Gastrocnemius medialis (tissue), 4 donors: ENCODE data around the gene GPNMB. TPM values are rescaled to one million over a fixed set of nuclear protein-coding genes. Genes with fewer than 3 reads are reported as not detected.

ENCODE experiments used
- ATAC-seq, 2 donors: fragments of 150-250 bp; one replicate each; pipeline ENCODE4 v1.9.1; 2016
- DNase-seq, 2 donors: peaks; one replicate each; pipeline ENCODE4 v3.0.0-alpha.2; 2019
- H3K27ac ChIP-seq, 4 donors: fragments of 200-600 bp; sonication (generic); 1 replicate in 1 of 4; 2 replicates in 3 of 4; pipeline ENCODE4 v1.5.1; 2016 to 2018; ENCODE audit warnings: mild to moderate bottlenecking in 2 of 4, moderate library complexity in 1 of 4
- H3K27me3 ChIP-seq, 3 donors: fragments of 200-600 bp; sonication (generic) in 2 of 3; 1 replicate in 1 of 3; 2 replicates in 2 of 3; pipeline versions ENCODE4 v1.5.1 to v1.6.0; 2016 to 2019; ENCODE audit warnings: mild to moderate bottlenecking in 1 of 3, moderate library complexity in 1 of 3
- H3K36me3 ChIP-seq, 2 donors: fragments of 200-600 bp; sonication (generic) in 1 of 2; one replicate each; pipeline ENCODE4 v1.5.1; 2017 to 2018
- H3K4me1 ChIP-seq, 2 donors: fragments of 200-600 bp; sonication (generic) in 1 of 2; one replicate each; pipeline ENCODE4 v1.5.1; 2016 to 2017; ENCODE audit warnings: mild to moderate bottlenecking in 2 of 2
- H3K4me3 ChIP-seq, 4 donors: fragments of 200-600 bp; sonication (generic) in 3 of 4; 1 replicate in 1 of 4; 2 replicates in 3 of 4; pipeline ENCODE4 v1.5.1; 2016 to 2019; ENCODE audit warnings: mild to moderate bottlenecking in 2 of 4
- H3K9me3 ChIP-seq, 3 donors: fragments of 200-600 bp; sonication (generic) in 2 of 3; 1 replicate in 1 of 3; 2 replicates in 2 of 3; pipeline ENCODE4 v1.5.1; 2016 to 2019
- POLR2A ChIP-seq, 2 donors: fragments of 450-650 bp; IDR thresholded peaks; one replicate each; pipeline ENCODE4 v1.6.1; 2017; ENCODE audit warnings: antibody characterized with exemption in 2 of 2, mild to moderate bottlenecking in 2 of 2, moderate library complexity in 2 of 2
- in situ Hi-C, 4 donors: fragments of 200-750 bp; cut with MboI; loops; one replicate each; pipeline versions ENCODE4 v1.15.0 to v1.8.0; 2017; ENCODE audit warnings: low sequenced_read_pairs in 4 of 4
- intact Hi-C: fragments of 100-400 bp; cut with DNase I; formaldehyde crosslinking; loops from one replicate; pipeline ENCODE4 v1.15.1; 2023; ENCODE audit warnings: low total_unique reads
- total RNA-seq, 4 donors: library from RNA; depleted of rRNA; stranded (reverse); fragments of >200 nt; gene quantifications; one replicate each; pipeline versions ENCODE4 v1.1.0 to v1.2.3, GENCODE V29; 2016
- TF ChIP-seq, protein P1 (sequence below), 5 experiments: fragments of 450-650 bp in 3 of 5; fragments of 200-600 bp in 2 of 5; sonication (generic) in 2 of 5; IDR thresholded peaks in 4 of 5; conservative IDR thresholded peaks in 1 of 5; 1 replicate in 4 of 5; 2 replicates in 1 of 5; pipeline ENCODE4 v1.5.1; 2016 to 2019; ENCODE audit warnings: antibody characterized with exemption in 5 of 5, mild to moderate bottlenecking in 3 of 5, moderate library complexity in 3 of 5

The GPNMB gene
- total RNA-seq, 4 donors from 2014 or later = 14.7 to 32.1 (median 17.3) TPM

DNA sequence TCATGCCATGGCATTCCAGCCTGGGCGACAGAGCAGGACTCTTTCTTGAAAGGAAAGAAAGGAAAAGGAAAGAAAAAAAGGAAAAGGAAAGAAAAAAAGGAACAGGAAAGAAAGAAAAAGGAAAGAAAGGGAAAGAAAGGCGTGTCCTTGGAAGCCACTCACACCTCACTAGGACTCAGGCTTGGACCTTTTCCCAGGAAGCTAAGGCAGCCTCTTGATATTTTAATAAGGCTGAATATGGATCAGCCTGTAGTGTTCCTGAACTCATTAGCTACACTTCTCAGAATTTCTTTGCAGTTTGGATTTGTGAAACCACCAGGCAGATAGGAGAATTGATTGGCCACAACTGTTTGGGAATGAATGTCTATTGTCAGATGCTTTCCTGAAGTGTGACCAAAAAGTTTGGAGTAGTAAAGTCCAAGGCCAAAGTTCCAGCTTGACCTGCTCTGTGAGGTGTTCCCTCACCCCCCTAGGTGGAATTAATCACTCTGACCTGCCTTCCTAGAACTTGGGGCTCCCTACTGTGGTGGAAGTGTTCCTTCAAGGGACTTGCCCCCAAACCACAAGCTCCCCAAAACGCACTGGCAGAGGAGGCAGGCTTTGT lies 45.5 kb downstream of the GPNMB start:
- in situ Hi-C loops = no loop called here
- TF ChIP-seq, protein P1, sequence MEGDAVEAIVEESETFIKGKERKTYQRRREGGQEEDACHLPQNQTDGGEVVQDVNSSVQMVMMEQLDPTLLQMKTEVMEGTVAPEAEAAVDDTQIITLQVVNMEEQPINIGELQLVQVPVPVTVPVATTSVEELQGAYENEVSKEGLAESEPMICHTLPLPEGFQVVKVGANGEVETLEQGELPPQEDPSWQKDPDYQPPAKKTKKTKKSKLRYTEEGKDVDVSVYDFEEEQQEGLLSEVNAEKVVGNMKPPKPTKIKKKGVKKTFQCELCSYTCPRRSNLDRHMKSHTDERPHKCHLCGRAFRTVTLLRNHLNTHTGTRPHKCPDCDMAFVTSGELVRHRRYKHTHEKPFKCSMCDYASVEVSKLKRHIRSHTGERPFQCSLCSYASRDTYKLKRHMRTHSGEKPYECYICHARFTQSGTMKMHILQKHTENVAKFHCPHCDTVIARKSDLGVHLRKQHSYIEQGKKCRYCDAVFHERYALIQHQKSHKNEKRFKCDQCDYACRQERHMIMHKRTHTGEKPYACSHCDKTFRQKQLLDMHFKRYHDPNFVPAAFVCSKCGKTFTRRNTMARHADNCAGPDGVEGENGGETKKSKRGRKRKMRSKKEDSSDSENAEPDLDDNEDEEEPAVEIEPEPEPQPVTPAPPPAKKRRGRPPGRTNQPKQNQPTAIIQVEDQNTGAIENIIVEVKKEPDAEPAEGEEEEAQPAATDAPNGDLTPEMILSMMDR (IDR thresholded peaks at IDR 0.05 in 4 of 5, conservative IDR thresholded peaks at IDR 0.05 in 1 of 5) = no peak
- TF ChIP-seq POLR2A (IDR thresholded peaks at IDR 0.05) = no peak
- H3K36me3 ChIP-seq = no peaks in the 10 kb centered on the region

DNA sequence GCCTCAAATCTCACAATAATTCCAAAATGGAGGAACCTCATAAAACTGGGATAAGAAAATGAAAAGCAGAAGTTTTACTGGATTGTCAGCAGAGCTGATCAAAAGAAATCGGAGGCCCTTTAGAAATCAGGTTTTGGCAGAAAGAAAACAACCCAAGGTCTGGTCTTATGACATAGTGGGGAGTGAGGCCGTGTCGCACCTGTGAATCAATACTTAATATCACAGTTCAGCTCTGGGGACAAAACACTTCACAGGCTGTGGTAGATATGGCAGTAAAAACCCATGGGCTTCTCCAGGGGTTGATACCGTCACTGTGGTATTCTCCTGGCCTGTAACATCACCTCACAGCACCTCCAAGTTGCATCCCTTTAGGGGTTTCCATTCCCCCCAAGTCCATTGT lies 46.0 kb downstream of the GPNMB start:
- Histone ChIP-seq H3K4me1 (no peaks in the 10 kb centered on the region), H3K9me3 (no peaks in the 10 kb centered on the region), H3K36me3 (no peaks in the 10 kb centered on the region), H3K27ac (no peak overlapping the region), H3K27me3 (no peaks in the 10 kb centered on the region), H3K4me3 (no peak overlapping the region)
- ATAC-seq = no peak
- in situ Hi-C loops = no loop called here
- DNase-seq = no peak
- TF ChIP-seq, protein P1 (IDR thresholded peaks at IDR 0.05 in 4 of 5, conservative IDR thresholded peaks at IDR 0.05 in 1 of 5) = no peak
- no peak for TF ChIP-seq POLR2A (IDR thresholded peaks at IDR 0.05)
- intact Hi-C loops = no loop called here

More for the DNA sequence above, 45.5 kb downstream of the GPNMB start:
- no peak overlapping the region for H3K4me3 ChIP-seq
- intact Hi-C loops = no loop called here
- no peaks in the 10 kb centered on the region for H3K4me1 ChIP-seq
- ATAC-seq (no peak), DNase-seq (no peak)
- H3K27ac ChIP-seq = no peak overlapping the region
- H3K27me3 ChIP-seq = no peaks in the 10 kb centered on the region
- no peaks in the 10 kb centered on the region for H3K9me3 ChIP-seq

DNA sequence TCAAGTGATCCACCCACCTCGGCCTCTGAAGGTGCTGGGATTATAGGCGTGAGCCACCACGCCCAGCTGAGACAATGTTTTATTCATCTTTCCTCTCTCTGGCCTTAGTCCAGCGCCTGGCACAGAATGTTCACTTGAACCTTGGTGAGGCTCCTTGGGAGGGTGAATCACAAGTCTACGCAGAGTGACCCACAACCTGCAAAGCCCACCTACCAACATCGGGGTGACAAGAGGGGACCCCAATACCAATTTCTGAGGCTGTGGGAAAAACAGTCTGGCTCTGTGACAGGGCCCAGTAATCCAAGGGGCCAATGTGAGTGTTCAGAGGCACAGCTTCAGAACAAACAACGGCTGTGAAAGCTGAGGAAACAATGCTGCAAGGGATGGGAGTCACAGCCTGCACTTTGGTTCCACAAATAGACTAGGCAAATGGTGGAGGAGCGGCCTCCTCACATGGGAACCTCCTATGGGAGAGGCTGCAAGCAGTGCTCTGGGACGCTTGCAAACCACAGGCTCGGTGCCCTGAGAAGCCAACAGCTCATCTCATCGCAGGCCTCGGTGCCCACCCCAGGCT lies 47.0 kb downstream of the GPNMB start:
- no peaks in the 10 kb centered on the region for H3K9me3 ChIP-seq
- H3K27me3 ChIP-seq = no peaks in the 10 kb centered on the region
- in situ Hi-C loops (no loop called here), intact Hi-C loops (no loop called here)
- no peak overlapping the region for H3K27ac ChIP-seq
- ATAC-seq (no peak), DNase-seq (no peak)
- H3K36me3 ChIP-seq = no peaks in the 10 kb centered on the region
- peaks cover under 1 to 3% of the 10 kb centered on the region in 2 donors for H3K4me1 ChIP-seq
- TF ChIP-seq, protein P1 (IDR thresholded peaks at IDR 0.05 in 4 of 5, conservative IDR thresholded peaks at IDR 0.05 in 1 of 5) = no peak
- no peak for TF ChIP-seq POLR2A (IDR thresholded peaks at IDR 0.05)
- no peak overlapping the region for H3K4me3 ChIP-seq

DNA sequence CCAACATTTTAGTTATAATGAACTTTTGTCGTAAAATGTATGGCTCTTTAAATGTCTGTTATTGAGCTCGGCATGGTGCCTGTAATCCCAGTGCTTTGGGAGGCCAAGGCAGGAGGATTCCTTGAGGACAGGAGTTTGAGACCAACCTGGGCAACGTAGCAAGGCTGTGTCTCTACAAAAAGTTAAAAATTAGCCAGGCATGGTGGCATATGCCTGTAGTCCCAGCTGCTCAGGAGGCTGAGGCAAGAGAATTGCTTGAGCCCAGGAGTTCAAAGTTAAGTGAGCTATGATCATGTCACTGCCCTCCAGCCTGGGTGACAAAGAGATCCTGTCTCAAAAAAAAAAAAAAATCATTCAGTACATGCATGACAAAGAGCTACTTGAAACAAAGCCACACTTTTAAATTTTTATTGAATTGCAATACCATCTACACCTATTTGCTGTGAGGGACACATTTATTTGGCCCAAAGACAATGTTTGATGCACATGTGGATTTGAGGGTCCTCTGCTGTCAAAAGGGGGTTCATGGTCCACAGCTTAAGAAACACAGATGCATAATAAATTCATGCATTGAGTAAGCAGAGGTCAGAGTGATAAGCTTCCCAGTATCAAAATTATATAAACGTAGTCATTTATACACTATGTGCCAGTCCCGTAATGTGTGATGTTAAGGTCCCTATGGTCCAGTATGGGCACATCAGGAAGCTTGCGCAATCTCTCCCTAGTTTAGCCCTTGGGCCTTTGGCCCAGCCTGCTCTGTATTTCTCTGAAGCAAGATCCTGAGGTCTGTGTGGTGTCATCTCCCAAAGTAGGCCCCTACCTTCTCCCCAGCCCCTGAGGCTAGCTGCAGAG lies 48.2 kb downstream of the GPNMB start:
- H3K9me3 ChIP-seq = no peaks in the 10 kb centered on the region
- H3K27me3 ChIP-seq = no peaks in the 10 kb centered on the region
- peaks cover 3 to 7% of the 10 kb centered on the region in 2 donors for H3K4me1 ChIP-seq
- TF ChIP-seq POLR2A (IDR thresholded peaks at IDR 0.05) = no peak
- TF ChIP-seq, protein P1 (IDR thresholded peaks at IDR 0.05 in 4 of 5, conservative IDR thresholded peaks at IDR 0.05 in 1 of 5) = no peak
- no peak for DNase-seq
- H3K27ac ChIP-seq = no peak overlapping the region
- H3K4me3 ChIP-seq = no peak overlapping the region
- ATAC-seq = no peak
- no peaks in the 10 kb centered on the region for H3K36me3 ChIP-seq
- in situ Hi-C loops (no loop called here), intact Hi-C loops (no loop called here)
